ENCODE results near the gene SENP7.
A peak's percentile ranks its signal among the peaks of the same experiment; 100 is the strongest.
"Not testable (repeated sequence)": the region's sequence is repeated elsewhere in the genome, so short reads cannot be mapped to it uniquely, and the experiment has no call there.

SENP7 gene

DNA sequence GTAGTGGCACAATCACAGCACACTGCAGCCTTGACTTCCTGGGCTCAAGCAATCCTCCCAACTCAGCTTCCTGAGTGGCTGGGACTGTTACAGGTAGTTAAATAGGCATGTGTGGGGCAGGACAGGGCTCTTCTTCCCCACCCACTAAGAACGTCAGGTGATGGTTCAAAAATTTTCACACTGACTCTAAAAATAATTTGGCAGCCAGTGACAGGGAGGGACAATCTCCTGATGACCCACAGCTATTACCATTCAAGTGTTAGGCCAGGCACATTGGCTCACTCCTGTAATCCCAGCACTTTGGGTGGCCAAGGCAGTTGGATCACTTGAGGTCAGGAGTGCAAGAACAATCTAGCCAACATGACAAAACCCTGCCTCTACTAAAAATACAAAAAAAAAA lies 36.5 kb upstream of the SENP7 start:
- TF ChIP-seq, protein P1, sequence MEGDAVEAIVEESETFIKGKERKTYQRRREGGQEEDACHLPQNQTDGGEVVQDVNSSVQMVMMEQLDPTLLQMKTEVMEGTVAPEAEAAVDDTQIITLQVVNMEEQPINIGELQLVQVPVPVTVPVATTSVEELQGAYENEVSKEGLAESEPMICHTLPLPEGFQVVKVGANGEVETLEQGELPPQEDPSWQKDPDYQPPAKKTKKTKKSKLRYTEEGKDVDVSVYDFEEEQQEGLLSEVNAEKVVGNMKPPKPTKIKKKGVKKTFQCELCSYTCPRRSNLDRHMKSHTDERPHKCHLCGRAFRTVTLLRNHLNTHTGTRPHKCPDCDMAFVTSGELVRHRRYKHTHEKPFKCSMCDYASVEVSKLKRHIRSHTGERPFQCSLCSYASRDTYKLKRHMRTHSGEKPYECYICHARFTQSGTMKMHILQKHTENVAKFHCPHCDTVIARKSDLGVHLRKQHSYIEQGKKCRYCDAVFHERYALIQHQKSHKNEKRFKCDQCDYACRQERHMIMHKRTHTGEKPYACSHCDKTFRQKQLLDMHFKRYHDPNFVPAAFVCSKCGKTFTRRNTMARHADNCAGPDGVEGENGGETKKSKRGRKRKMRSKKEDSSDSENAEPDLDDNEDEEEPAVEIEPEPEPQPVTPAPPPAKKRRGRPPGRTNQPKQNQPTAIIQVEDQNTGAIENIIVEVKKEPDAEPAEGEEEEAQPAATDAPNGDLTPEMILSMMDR (IDR thresholded peaks at IDR 0.05; ENCODE audit: low read depth, low read length), result no peak
- no peak for DNase-seq
- Histone ChIP-seq H3K36me3 (no peaks in the 10 kb centered on the region), H3K27ac (no peak overlapping the region), H3K27me3 (ENCODE audit: insufficient read depth, low read depth, severe bottlenecking) (no peaks in the 10 kb centered on the region), H3K4me3 (ENCODE audit: low read depth, low read length) (no peak overlapping the region), H3K9me3 (ENCODE audit: severe bottlenecking) (no peaks in the 10 kb centered on the region)

DNA sequence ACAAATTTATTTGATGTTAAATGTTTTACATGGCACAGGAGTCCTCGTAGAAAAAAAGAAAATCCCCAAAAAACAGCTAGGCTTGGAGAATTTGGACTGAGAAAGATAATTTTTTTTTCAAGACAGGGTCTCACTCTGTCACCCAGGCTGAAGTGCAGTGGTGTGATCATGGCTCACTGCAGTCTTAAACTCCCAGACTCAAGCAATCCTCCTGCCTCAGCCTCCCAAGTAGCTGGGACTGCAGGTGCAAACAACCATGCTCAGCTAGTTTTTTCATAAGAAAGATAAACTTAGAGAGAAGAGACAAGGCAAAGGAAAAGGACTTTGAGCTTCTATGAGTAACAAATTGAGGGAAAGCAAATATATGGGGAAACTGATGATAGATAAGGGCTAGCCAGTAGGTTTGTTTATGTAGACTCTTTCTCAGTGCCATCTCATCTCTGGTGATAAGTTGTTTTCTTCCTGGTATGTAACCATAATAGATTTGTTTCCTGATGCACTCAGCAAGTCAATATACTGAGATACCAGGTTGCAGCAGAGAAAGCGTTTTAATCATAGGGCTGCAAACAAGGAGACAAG lies 35.6 kb upstream of the SENP7 start:
- no peaks in the 10 kb centered on the region for H3K9me3 ChIP-seq (ENCODE audit: severe bottlenecking)
- no peak for DNase-seq
- TF ChIP-seq, protein P1 (IDR thresholded peaks at IDR 0.05; ENCODE audit: low read depth, low read length), result no peak
- H3K27ac ChIP-seq, result no peak overlapping the region
- H3K27me3 ChIP-seq (ENCODE audit: insufficient read depth, low read depth, severe bottlenecking), result no peaks in the 10 kb centered on the region
- H3K4me3 ChIP-seq (ENCODE audit: low read depth, low read length), result no peak overlapping the region
- no peaks in the 10 kb centered on the region for H3K36me3 ChIP-seq

DNA sequence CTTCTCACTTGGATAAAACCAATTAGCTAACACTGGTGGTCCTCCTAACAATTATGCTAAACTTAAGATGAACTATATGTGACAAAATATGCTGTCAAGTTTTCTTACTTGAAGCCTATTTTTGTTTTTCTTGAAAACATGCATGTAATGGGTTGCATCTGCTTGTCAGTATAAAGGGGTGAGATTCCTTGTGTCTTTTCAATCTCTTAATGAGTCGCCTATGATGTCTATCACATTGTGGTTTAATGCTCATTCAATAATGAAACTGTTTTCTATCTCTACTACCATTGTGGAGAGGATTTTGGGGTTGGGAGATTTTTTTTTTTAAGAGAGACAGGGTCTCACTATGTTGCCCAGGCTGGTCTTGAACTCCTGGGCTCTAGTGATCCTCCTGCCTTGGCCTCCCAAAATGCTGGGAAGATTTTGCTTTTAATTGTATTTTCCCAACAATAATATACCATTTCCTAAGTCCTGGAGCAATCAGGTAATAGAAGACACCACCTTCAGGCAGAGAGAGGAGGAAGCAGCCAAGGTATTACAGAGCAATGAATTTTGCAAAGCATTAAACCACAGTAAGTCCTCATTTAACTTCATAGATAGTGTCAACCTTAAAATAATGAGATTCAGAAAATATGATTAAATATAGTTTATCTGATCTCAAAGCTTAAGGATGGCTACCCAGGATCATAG lies 31.3 kb upstream of the SENP7 start:
- no peak overlapping the region for H3K4me3 ChIP-seq (ENCODE audit: low read depth, low read length)
- no peak for DNase-seq
- no peaks in the 10 kb centered on the region for H3K36me3 ChIP-seq
- H3K9me3 ChIP-seq (ENCODE audit: severe bottlenecking), result no peaks in the 10 kb centered on the region
- no peaks in the 10 kb centered on the region for H3K27me3 ChIP-seq (ENCODE audit: insufficient read depth, low read depth, severe bottlenecking)
- no peak overlapping the region for H3K27ac ChIP-seq
- TF ChIP-seq, protein P1 (IDR thresholded peaks at IDR 0.05; ENCODE audit: low read depth, low read length), result 0 out of 2 replicates have a peak, but pooled peaks have one; percentile 7

DNA sequence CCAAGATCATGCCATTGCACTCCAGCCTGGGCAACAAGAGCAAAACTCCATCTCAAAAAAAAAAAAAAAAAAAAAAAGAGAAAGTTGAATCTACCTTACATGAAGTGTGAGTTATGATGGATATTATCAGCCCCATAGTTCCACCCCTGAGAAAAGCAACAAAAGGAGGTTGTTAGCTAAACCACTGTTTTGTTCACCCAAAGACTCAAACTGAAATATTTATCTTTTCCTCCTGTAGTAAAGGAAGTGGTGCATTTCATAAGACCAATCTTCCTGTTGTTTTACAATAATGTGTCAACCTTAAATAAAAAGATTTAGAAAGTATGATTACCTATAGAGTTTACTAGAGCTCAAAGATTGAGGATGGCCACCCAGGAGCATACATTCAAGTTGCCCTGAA lies 29.9 kb upstream of the SENP7 start:
- no peak overlapping the region for H3K4me3 ChIP-seq (ENCODE audit: low read depth, low read length)
- TF ChIP-seq, protein P1 (IDR thresholded peaks at IDR 0.05; ENCODE audit: low read depth, low read length), result no peak
- DNase-seq, result no peak
- no peaks in the 10 kb centered on the region for H3K9me3 ChIP-seq (ENCODE audit: severe bottlenecking)
- no peaks in the 10 kb centered on the region for H3K27me3 ChIP-seq (ENCODE audit: insufficient read depth, low read depth, severe bottlenecking)
- no peak overlapping the region for H3K27ac ChIP-seq
- H3K36me3 ChIP-seq, result no peaks in the 10 kb centered on the region

DNA sequence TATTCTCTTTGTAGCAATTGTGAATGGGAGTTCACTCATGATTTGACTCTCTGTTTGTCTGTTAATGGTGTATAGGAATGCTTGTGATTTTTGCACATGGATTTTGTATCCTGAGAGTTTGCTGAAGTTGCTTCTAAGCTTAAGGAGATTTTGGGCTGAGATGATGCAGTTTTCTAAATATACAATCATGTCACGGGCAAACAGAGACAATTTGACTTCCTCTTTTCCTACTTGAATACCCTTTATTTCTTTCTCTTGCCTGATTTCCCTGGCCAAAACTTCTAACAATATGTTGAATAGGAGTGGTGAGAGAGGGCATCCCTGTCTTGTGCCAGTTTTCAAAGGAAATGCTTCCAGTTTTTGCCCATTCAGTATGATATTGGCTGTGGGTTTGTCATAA lies 23.9 kb upstream of the SENP7 start:
- not testable (repeated sequence) for H3K27ac ChIP-seq; H3K4me3 ChIP-seq (ENCODE audit: low read depth, low read length); H3K36me3 ChIP-seq; DNase-seq; H3K9me3 ChIP-seq (ENCODE audit: severe bottlenecking); H3K27me3 ChIP-seq (ENCODE audit: insufficient read depth, low read depth, severe bottlenecking)

DNA sequence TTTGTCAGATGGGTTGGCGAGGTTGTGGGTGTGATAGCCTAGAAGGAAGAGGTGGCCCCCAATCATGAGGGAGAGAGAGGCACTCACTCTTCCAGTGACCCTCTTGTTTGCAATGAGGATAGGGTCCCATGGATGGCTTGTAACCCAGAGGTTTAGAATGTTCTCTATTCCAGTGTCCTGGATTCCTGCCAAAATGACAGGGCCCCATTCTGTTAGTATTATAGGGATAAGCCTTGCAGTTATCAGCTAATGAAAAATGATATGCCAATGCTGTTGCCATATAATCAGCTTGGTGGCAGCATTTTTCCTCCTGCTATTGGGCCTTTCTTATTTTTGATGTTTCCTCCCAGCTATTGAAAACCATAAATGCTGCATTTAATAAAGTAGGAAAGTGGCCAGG lies 23.3 kb upstream of the SENP7 start:
- TF ChIP-seq, protein P1 (IDR thresholded peaks at IDR 0.05; ENCODE audit: low read depth, low read length), result no peak
- no peak for DNase-seq

More for the DNA sequence above, 23.3 kb upstream of the SENP7 start:
- Histone ChIP-seq H3K27me3 (ENCODE audit: insufficient read depth, low read depth, severe bottlenecking) (no peaks in the 10 kb centered on the region), H3K9me3 (ENCODE audit: severe bottlenecking) (no peaks in the 10 kb centered on the region), H3K4me3 (ENCODE audit: low read depth, low read length) (no peak overlapping the region), H3K36me3 (no peaks in the 10 kb centered on the region), H3K27ac (no peak overlapping the region)

Data from WERI-Rb-1 (cell line).